Stromal cell of bone marrow (primary cell): ENCODE measurements around the gene FBLN2.
"Not testable (repeated sequence)": the region's sequence is repeated elsewhere in the genome, so short reads cannot be mapped to it uniquely, and the experiment has no call there.

Experiments
- DNase-seq: peaks from one replicate; pipeline ENCODE4 v3.0.0-alpha.2; 2012; ENCODE audit warnings: low read depth

Gene FBLN2

DNA sequence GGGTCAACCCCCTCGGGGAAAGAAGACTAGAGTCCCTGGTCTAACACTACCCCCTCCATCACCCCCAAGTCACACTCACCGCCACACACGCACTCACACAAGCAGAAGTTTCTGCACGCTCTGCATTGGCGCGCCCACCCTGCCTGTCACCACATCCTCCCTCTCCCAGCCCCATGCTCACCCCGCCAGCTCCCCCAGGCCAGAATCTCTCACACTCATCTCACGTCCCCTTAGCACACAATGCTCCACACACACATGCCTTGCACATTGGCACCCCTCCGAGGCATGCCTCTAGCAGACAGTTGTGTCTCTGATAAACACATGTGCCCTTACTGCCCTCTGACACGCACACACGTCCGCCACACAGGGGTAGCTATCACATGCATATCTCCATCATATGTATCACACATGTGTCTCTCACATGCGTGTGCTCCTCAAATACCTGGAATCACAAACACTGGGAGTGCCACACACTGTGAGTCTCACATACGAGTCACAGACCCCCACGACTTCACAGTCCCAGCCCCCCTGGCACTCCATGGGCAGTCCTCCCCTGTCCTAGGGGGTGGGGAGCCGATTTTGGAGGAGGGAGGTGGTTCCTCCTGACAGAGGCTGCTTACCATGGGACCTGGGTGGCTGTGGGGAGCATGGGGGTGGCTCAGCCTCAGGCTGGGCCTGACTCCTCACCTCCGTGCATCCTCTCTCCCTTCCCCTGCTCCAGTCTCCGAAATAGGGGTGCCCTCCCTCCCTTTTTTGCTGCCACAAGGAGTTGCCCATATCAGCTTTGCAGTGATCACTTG is 898 bp downstream of the FBLN2 start:
- no peak for DNase-seq

DNA sequence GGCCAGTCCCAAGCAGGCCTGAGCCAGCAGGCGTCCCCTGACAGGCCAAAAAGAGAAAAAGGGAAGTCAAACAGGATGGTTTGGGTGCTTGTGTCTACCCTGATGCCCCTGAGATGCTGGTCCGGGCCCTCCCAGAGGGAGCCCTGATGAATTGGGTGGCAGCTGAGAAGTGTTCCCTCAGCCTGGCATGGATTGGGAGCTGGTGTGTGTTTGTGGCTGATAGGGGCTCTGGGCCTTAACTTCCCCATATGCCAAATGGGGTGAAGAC is 1.4 kb downstream of the FBLN2 start:
- no peak for DNase-seq

DNA sequence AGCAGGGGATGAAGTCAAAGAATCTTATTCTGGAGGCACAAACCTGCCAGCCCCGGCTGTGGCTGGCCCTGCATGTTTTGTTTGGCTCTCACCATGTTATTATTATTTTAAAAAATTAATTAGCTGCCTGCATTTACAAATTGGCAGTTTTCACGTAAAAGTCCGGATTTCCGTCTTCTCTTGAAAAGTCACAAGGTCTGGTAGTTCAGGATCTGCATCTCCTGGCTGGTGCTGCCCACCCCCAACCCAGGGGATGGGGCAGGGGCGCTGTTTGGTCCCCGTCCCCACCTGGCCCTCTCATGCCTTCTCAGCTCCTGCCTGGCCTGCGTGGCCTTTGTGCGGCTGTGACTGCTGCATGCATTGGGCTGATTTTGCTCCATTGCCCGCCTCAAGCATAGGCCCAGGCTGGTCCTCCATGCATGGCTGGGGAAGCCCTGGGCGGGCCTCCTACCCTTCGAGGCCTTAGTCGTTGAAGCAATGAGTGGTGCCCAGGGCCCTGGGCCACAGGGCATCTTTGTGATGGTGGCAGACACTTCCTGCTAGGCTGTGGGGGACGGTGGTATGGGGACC is 2.0 kb downstream of the FBLN2 start:
- DNase-seq = no peak

DNA sequence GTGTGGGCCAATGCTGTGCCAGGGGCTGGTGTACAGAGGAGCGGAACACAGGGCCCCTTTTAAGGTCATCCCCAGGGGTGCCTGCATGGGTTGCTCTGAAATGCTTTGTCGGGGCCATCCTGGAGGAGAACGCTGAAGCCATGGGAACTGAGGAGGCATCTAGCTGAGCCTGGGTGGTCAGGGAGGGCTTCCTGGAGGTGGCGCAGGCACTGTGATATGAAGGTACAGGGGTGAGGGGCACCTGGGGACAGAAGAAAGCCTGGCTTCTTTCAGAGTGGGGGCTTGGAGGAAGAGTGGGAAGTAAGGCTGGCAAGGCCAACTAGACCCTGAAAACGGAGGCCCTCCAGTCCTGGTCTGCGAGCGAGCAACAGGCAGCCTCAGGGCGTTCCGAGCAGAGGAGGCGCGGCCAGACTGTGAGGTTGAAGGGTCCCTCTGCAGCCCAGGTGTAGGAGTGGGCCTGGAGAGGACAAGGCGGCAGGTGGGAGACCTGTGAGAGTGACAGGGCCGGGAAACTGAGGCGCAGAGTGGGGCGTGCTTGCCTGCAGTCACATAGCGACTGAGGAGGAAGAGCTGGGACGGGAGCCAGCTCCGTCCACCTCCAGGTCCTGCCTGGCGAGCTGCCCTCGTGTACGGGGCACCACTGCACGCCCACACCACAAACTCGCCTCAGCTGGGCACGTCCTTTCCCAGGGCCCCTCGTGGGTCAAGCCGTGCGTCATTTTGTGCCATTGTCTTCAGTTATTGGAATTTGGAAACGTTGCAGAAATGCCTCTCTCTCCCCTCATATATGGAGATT is 4.1 kb downstream of the FBLN2 start:
- no peak for DNase-seq

DNA sequence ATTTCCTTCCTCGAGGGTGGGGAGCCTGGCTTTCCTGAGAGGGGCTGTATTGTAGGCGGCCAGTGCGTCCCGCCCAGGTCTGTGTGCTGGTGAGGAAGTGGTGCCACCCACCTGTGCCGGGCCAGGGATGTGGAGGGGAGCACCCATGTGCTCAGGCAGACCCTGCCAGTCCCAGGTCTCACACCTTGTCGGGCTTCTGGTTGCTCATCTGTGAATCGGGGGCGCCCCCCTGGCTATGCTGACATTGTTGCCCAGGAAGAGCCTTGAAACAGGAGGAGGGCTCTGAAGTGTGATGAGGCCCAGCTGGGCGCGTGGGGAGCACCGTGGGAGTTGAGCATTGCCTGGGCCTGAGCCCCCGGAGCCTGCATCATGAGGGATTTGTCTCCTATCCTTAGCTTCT is 4.8 kb downstream of the FBLN2 start:
- no peak for DNase-seq

DNA sequence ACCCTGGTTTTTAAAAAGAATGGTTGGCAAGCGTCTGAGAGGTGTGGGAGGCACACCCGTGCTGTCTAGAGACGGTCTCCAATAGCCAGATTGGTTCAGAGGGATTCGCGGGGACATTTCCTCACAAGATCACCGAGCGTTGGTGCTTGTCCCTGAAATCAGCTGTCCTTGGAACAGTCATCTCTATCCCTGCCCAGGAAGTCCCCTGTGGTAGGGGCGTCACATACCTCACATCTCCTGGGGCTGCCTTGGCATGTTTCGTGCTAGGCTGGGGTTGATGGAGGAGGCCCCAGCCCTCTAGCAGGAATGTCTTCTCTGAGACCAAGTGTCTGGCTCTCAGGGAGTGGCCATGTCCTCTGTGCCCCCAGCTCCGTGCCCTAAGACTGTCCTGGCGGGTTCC is 6.8 kb downstream of the FBLN2 start:
- DNase-seq = no peak

DNA sequence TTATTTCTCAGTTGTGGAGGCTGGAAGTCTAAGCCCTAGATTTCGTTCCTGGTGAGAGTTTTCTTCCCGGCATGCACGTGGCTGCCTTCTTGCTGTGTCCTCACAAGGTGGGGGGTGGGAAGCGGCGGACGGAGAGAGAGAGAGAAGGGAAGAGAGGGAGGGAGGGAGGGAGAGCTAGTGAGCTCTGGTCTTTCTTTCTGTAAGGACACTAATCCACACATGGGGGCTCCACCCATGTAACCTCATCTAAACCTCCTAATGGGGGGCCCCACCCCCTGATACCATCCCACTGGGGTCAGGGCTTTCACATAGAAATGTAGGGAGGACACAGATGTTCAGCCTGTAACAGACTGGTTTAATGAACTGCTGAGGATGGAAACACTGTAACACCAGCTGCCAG is 7.3 kb downstream of the FBLN2 start:
- DNase-seq = no peak

DNA sequence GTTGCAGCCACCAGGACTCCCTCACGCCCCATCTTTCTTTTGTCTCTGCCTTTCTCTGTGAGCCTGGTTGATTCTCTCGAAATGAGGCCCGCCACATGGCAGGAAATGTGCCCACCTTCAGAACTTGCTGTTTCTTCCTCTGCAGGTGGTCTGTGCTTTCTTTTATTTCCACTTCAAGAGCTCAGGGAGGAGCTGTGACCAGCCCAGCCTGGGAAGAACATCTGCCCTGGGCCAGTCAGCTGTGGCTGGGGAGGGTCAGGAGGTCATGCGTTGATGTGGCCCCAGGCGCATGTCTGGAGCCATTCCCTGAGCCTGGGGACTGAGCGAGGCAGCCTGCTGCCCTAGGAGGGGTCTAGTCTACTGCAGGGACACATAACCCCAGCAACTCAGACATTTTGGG is 8.0 kb downstream of the FBLN2 start:
- DNase-seq = no peak

DNA sequence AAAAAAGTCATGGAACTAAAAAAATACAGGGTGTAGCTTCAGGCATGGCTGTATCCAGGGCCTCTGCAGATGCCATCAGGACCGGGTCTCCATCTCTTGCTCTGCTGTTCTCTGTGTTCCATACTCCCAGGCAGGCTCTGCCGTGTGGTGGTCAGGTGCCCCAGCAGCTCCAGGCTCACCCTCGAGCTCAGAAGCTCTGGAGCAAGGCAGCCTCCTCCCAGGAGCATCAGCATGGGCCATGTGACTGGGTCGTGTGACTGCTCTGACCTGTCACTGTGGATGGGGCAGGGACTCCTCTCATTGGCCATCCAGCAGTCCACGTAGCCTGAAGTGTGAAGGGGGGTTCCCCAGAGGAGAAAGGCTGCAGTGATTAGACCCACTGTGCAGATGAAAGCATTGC is 8.5 kb downstream of the FBLN2 start:
- no peak for DNase-seq

DNA sequence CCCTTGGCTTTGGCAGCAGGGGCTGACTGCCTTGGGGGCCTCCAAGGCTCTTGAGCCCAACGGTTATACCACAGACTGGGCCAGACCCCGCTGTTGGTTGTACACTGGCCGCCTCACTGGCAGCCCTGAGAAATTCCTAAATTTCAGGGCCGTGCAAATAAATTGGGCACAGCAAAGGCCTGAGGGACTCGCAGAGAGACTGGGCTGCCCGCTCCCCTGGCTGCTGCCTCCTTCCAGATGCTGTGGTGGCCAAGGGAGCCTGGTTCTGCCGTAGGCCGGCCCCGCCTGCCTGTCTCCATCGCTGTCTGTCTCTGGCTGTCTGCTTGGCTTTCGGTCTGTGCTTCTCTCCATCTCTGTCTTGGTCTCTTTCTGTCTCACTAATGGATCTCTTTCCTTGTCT is 9.0 kb downstream of the FBLN2 start:
- DNase-seq = no peak

DNA sequence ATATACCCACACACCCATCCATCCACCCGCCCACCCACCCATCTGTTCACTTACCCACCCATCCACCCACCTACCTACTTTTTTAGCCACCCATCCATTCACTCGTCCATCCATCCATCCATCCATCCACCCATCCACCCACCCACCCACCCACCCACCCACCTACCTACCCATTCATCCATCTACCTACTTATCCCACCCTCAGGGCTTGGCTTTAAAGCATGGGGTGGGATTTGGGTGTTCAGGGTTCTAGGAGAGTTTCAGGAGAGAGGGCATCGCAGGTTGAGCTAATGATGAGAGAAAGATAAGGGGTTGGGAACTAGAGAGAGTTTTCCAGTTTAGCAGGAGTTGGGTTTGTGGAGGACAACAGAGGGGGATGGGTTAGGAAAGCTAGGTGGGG is 9.7 kb downstream of the FBLN2 start:
- DNase-seq = no peak

DNA sequence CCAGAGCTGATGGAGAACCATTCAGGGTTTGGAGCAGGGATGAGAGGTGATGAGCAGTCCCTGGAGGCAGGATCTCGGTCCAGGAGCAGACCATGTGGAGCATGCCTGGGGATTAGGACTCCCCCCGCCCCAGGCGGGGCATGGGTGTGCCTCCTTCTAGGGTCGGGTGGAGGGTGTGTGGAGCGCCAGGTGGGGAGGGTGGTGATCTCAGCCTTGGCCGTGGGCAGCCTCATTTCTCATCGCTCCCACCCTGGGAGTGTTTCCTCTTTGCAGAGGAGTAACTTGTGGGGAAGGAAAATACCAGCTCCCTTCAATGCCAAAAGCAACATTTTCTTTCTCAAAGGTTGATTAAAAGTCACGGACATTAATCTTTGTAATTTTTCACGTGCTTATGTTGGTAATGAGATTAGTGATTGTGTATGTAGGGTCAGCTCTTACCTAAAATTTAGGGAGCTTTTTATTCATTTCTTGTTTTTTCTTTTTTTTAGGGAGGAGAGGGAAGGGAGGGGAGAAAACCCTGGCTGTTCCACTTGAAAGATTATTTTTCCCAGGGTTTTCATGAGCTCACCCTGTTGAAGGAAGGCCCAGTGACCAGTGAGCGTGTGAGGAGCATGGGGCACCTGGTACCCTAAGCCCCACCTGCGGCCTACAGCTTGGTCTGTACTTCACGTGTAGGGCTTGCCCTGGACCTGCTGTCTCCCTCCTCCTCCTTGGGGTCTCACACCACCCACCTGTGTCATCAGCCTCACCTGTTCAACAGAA is 11.0 kb downstream of the FBLN2 start:
- DNase-seq = no peak

DNA sequence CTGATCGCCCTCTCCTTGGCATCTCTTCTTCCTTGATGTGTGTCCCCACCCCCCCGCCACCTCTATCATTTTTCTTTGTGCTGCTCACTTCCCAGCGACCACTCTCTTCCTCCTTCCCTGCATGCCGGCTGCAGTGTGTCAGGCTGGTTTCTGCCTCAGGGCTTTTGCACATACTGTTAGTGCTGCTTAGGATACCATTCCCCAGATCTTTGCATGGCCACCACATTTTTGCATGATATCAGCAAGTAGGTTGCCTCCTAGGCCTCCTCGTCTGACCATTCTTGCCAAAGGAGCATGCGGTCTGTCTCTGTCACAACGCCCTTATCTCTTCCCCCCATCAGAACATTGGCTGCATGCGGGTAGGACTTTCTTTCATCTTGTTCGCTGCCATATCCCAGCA is 12.5 kb downstream of the FBLN2 start:
- DNase-seq = no peak

DNA sequence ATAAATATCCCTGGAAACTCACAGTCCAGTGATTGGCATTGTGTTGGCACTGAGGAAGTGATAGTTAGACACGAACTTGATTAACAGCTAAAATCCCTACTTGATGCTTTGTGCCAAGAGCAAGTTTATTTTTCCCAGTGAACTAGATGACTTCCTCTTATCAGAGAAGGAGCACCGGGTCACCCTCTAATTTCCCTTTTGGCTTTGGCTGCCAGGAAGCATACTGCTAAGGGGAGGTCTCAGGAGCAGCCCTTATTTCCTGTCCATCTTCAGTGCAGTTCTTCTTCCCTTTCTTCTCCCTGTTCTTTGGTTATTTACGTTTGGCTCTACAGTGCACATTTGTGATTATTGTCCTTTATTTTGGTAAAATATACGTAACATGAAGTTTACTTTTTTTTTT is 13.0 kb downstream of the FBLN2 start:
- DNase-seq = no peak

DNA sequence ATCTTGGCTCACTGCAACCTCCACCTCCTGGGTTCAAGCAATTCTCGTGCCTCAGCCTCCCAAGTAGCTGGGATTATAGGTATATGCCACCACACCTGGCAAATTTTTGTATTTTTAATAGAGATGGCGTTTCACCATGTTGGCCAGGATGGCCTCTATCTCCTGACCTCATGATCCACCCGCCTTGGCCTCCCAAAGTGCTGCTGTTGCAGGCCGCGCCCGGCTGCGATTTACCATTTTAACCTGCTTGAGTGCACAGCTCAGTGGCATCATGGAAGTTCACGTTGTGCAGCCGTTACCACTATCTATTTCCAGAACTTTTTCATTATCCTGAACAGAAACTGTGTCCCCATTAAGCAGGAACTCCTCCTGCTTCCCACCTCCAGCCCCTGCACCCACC is 13.5 kb downstream of the FBLN2 start:
- not testable (repeated sequence) for DNase-seq

DNA sequence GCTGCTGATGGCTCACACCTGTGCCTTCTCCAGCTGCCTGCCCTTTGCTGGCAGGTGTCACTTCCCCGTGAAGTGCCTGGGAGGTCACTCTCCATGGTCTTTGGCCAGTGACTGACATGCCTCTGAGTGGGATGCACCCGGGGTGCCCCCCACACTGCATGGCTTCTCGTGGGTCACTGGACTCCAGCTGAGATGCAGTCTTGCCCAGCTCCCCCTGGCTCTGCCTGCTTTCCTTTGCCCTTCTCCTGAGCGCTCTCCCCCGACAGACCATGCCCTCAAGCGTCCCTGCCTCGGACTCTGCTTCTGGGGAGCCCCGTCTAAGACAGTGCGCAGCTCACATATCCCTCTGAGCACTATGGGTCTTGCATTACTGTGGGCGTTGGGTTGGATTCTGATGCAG is 14.4 kb downstream of the FBLN2 start:
- DNase-seq = no peak

DNA sequence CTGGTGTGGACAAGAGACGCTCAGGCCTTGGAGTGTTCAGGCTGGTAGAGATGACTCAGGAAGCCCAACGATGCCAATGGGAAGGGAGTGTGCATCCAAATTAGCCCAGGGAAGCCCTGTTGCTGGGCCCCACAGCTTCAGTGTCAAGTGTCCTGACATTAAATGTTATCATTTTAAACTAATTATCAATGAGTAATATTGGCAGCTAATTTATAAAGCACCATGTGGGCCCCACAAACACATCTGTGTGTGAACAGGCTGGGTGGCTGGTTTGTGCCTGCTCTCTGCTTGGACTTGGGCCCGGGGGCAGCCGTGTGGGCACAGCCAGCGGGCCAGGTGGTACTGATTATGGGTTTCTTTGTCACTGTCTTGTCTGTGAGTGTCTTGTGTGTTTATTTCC is 15.0 kb downstream of the FBLN2 start:
- DNase-seq = no peak

DNA sequence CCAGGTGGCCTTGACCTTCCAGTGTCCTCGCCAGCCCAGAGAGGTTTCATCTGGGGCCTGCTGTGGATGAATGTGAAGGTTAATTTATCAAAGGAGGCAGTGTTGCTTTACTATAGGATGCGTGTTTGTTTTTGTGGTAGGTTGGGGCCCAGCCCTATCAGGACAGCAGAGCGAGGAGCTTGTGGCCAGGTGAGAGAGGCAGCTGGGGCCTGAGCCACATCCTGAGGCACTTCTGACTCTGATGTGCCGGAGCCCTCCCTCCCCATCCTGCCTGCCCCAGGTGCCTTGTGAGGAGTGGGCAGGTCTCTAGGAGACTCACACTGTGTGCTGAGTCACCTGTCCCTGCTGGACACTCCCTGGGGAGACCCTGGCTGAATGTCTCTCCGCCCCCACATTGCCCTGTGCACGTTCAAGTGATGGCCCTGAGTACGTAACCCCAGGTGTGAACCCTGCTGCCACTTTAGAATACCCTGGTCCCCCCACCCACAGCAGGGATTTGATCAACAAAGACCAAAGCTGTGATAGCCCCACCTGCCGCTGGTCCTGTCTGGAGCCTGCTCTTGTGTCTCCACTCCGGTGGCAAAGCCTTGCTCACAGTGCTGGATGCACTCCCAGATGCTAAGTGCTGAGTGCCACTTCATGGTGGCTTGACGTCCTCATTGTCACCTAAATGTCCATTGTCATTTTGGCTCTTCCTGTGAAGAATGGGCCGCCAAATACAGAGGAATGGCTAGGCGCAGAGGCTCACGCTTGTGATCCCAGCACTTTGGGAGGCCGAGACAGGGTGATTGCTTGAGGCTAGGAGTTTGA is 16.0 kb downstream of the FBLN2 start:
- no peak for DNase-seq

DNA sequence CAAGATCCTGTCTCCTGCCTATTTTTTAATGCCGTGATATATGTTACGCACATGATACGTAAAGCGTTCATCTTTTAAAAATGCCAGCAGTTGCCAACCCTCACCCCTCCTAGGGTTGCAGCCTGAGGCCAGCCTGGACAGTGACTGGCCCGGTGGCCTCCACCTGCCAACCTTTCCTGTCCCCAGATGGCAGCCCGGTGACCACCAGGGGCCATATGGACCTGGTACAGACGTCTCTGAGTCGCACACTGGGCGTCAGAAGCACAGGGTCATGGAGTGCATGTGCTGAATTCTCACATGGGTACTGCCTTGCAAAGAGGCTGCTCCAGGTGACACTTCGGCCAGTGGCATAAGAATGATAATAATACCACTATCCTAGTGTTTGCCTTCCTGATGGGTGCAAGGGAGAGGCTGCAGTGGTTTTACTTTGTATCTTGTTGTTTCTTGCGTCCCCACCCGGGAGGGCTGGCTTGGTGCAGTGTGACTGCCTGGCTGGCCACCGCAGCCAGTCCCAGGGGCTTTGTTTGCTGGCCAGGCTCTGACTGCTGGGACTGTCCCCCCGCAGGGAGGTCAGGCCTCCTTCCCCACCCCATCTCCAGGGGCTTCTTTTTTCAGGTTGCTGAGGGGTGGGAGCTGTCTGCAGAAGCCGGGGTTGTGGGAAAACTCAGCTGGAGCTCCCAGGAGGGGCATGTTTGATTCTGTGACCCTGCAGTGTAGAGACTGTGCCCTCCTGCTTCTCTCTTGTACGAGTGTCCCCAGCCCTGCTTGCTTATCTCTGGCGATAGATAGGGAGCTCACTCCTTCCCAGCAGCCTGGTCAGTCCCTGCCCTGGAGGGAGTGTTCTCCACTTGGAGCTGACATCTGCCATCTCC is 16.9 kb downstream of the FBLN2 start:
- no peak for DNase-seq

DNA sequence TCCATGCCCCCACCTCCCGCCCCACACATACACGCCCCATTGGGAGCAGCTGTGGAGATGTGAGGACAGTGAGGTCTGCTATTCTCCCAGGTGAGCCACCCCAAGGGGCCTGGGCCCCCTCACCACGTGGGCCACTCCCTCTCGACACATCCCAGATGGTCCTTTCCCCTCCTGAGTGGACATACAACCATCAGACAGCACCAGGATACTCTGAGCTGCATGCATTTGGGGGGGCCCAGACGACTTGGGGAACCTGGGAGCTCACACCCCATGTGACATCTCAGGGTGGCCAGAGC is 17.5 kb downstream of the FBLN2 start:
- no peak for DNase-seq

DNA sequence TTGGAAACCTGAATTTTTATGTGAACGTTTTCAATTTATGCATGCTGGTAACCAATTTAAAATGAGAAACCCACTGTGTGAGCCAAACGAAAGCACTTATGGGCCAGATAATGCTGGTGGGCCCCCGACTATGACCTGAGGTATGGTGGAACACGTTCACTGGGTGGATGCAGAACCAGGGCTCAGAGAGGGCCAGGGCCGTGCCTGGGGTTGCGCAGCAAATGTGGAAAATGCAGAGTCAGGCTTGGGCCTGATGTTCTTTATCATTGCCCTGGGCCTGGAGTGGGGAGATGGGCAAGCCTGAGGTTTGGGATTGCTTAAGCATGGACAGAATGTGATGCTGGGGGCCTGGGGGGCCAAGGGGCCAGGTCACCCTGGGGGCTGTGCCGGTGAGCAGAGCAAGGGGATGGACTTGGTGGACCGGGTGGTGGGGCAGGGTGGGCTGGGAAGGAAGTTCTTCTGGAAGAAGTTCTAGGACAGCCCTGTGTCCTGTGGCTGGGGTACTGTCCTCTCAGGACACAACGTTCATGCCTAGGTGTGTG is 17.9 kb downstream of the FBLN2 start:
- DNase-seq = no peak
